MM.1S (cell line): ENCODE measurements around the gene MS4A15.

Source experiments
- DNase-seq: peaks from one replicate; pipeline ENCODE4 v3.0.0-alpha.2; 2015
- H2AFZ ChIP-seq: fragments of 300-600 bp; sonication (generic); 2 replicates; pipeline ENCODE4 v1.6.0; 2016; ENCODE audit warnings: antibody characterized with exemption, low read length
- H3F3A ChIP-seq: fragments of 300-600 bp; sonication (generic); 2 replicates; pipeline ENCODE4 v1.6.1; 2016; ENCODE audit warnings: mild to moderate bottlenecking, antibody characterized with exemption, low read length, moderate library complexity, mixed read lengths; ENCODE audit not compliant: insufficient read depth
- H3K27ac ChIP-seq: fragments of 300-600 bp; sonication (generic); 2 replicates; pipeline ENCODE4 v1.5.1; 2016; ENCODE audit warnings: mild to moderate bottlenecking, low read length
- H3K27me3 ChIP-seq: fragments of 300-600 bp; sonication (generic); replicated peaks from 2 replicates; pipeline ENCODE4 v1.6.0; 2016; ENCODE audit warnings: low read length; ENCODE audit not compliant: insufficient read depth
- H3K36me3 ChIP-seq: fragments of 300-600 bp; sonication (generic); replicated peaks from 2 replicates; pipeline ENCODE4 v1.6.1; 2016; ENCODE audit warnings: mild to moderate bottlenecking, low read length, mixed read lengths; ENCODE audit not compliant: insufficient read depth
- H3K4me1 ChIP-seq: fragments of 300-600 bp; sonication (generic); 2 replicates; pipeline ENCODE4 v1.6.1; 2016; ENCODE audit warnings: low read length, mixed read lengths
- H3K4me2 ChIP-seq: fragments of 300-600 bp; sonication (generic); 2 replicates; pipeline ENCODE4 v1.6.0; 2016; ENCODE audit warnings: low read depth, low read length
- H3K4me3 ChIP-seq: fragments of 300-600 bp; sonication (generic); 2 replicates; pipeline ENCODE4 v1.5.1; 2016; ENCODE audit warnings: low read length, mixed read lengths
- H3K79me2 ChIP-seq: fragments of 300-600 bp; sonication (generic); 2 replicates; pipeline ENCODE4 v1.6.1; 2016; ENCODE audit warnings: mixed run types, low read length, mixed read lengths
- H3K9ac ChIP-seq: fragments of 300-600 bp; sonication (generic); 2 replicates; pipeline ENCODE4 v1.6.1; 2016; ENCODE audit warnings: low read length, mixed read lengths
- H3K9me2 ChIP-seq: fragments of 300-600 bp; sonication (generic); replicated peaks from 2 replicates; pipeline ENCODE4 v1.6.1; 2016; ENCODE audit warnings: mild to moderate bottlenecking, low read length, mixed read lengths; ENCODE audit not compliant: insufficient read depth
- H3K9me3 ChIP-seq: fragments of 300-600 bp; sonication (generic); replicated peaks from 2 replicates; pipeline ENCODE4 v1.6.1; 2016; ENCODE audit warnings: mild to moderate bottlenecking, low read length, mixed read lengths; ENCODE audit not compliant: insufficient read depth
- H4K20me1 ChIP-seq: fragments of 300-600 bp; sonication (generic); 2 replicates; pipeline ENCODE4 v1.6.1; 2016; ENCODE audit warnings: mild to moderate bottlenecking, low read length, moderate library complexity, mixed read lengths; ENCODE audit not compliant: insufficient read depth
- CTCF ChIP-seq: fragments of 300-600 bp; sonication (generic); IDR thresholded peaks from 2 replicates; pipeline ENCODE4 v1.5.1; 2016; ENCODE audit warnings: antibody characterized with exemption, low read length, mixed read lengths
- EZH2 ChIP-seq: fragments of 300-600 bp; sonication (generic); optimal IDR thresholded peaks from 2 replicates; pipeline ENCODE3; 2017; ENCODE audit warnings: low read depth, mild to moderate bottlenecking, antibody characterized with exemption, low read length, mixed read lengths
- EZH2phosphoT487 ChIP-seq: fragments of 300-600 bp; sonication (generic); IDR thresholded peaks from 2 replicates; pipeline ENCODE4 v1.6.1; 2018; ENCODE audit warnings: antibody characterized with exemption, low read length

The MS4A15 gene

GRCh38 chr11:60777106-60777505, 20.4 kb downstream of the MS4A15 start:
- Histone ChIP-seq H3K36me3 (no peaks in the 10 kb centered on the region), H3K4me3 (no peak overlapping the region), H3K9me2 (no peaks in the 10 kb centered on the region), H2AFZ (no peak overlapping the region), H3K9me3 (no peaks in the 10 kb centered on the region), H3F3A (no peaks in the 10 kb centered on the region), H4K20me1 (no peaks in the 10 kb centered on the region), H3K27me3 (no peaks in the 10 kb centered on the region), H3K79me2 (no peaks in the 10 kb centered on the region), H3K27ac (no peak overlapping the region), H3K4me1 (peaks cover 6% of the 10 kb centered on the region; the same call in 1 of the 2 replicates), H3K9ac (no peak overlapping the region), H3K4me2 (no peak overlapping the region)
- TF ChIP-seq EZH2phosphoT487, result no peak
- TF ChIP-seq CTCF, result no peak
- no peak for TF ChIP-seq EZH2
- DNase-seq, result no peak

DNA sequence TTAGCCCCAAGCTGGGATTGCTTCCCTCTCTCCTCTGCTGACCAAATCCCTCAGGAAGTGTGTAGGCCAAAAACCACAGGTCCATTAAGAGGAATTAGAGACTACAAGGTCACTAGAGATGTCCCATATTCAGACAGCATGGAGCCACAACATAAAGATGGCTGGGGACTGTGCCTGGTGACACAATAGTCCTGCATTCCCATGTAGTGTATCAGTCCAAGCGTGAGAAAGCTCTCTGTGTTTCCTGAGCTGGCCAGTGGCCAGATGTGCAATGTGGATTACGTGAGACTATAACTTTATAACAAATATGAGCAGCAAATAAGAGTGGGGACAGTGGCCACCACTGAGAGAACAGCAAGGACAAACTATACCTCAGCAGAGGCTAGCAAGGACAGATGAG, 20.9 kb downstream of the MS4A15 start:
- Histone ChIP-seq H3F3A (no peaks in the 10 kb centered on the region), H2AFZ (no peak overlapping the region), H3K36me3 (no peaks in the 10 kb centered on the region), H4K20me1 (no peaks in the 10 kb centered on the region), H3K4me2 (no peak overlapping the region), H3K9me2 (no peaks in the 10 kb centered on the region), H3K9me3 (no peaks in the 10 kb centered on the region), H3K9ac (no peak overlapping the region), H3K79me2 (no peaks in the 10 kb centered on the region), H3K27me3 (no peaks in the 10 kb centered on the region), H3K27ac (no peak overlapping the region), H3K4me1 (peaks cover 6% of the 10 kb centered on the region; the same call in 1 of the 2 replicates), H3K4me3 (no peak overlapping the region)
- DNase-seq, result no peak
- no peak for TF ChIP-seq EZH2
- no peak for TF ChIP-seq CTCF
- no peak for TF ChIP-seq EZH2phosphoT487

DNA sequence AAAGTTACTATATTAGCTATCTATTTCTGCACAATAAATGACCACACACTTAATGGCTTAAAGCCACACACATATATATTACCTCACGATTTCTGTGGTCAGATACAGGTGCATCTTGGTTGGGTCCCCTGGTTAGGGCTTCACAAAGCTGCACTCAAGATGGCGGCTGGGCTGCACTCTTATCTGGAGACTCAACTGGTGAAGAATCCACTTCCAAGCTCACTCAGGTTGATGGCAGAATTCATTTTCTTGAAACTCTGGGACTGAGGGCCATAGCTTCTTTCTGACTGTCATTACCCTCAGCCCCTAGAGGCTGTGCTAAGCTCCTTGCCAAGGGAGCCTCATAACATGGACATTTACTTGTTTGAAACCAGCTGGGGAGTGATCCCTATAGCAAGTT, 23.4 kb downstream of the MS4A15 start:
- Histone ChIP-seq H4K20me1 (no peaks in the 10 kb centered on the region), H3K27ac (no peak overlapping the region), H3K36me3 (no peaks in the 10 kb centered on the region), H3K9me3 (no peaks in the 10 kb centered on the region), H3K4me2 (no peak overlapping the region), H3K9me2 (no peaks in the 10 kb centered on the region), H3K79me2 (no peaks in the 10 kb centered on the region), H3K9ac (no peak overlapping the region), H2AFZ (no peak overlapping the region), H3K4me1 (peaks cover 6% of the 10 kb centered on the region; the same call in 1 of the 2 replicates), H3K4me3 (no peak overlapping the region), H3K27me3 (no peaks in the 10 kb centered on the region), H3F3A (no peaks in the 10 kb centered on the region)
- TF ChIP-seq EZH2 (no peak), EZH2phosphoT487 (no peak), CTCF (no peak)
- no peak for DNase-seq
